Right lobe of liver (tissue), 4 donors: ENCODE data around the gene NF1.

Experiments used
- POLR2A ChIP-seq: fragments of 450-650 bp; IDR thresholded peaks from one replicate; pipeline ENCODE4 v1.6.1; 2017; ENCODE audit warnings: antibody characterized with exemption, mild to moderate bottlenecking
- TF ChIP-seq, protein P1 (sequence below), 4 donors: fragments of 200-600 bp in 3 of 4; fragments of 450-650 bp in 1 of 4; IDR thresholded peaks; one replicate each; pipeline versions ENCODE4 v1.5.1 to v1.8.0; 2016 to 2022; ENCODE audit warnings: antibody characterized with exemption in 4 of 4, mild to moderate bottlenecking in 2 of 4
- donor health status: DM: no; HTN: no; CAD: no.
- donor health status: DM: no; HTN: no; CAD: no.
- donor health status: DM: no; HTN: yes; CAD: no.

DNA sequence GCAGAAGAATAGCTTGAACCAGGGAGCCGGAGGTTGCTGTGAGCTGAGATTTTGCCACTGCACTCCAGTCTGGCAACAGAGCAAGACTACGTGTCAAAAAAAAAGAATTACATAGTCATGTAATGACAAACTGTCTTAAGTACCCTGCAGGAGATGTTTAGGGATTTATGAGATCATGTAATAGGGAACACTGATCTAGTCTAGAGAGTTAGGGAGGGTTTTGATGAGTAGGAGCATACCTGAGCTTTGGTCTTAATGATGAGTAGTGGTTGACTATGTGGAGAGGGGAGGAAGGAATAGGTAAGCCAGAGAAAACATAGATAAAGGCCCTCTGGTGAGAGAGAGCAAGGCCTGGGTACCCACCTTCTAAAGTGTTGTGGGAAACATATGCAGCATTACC lies 30.1 kb upstream of the NF1 start:
- TF ChIP-seq, protein P1, sequence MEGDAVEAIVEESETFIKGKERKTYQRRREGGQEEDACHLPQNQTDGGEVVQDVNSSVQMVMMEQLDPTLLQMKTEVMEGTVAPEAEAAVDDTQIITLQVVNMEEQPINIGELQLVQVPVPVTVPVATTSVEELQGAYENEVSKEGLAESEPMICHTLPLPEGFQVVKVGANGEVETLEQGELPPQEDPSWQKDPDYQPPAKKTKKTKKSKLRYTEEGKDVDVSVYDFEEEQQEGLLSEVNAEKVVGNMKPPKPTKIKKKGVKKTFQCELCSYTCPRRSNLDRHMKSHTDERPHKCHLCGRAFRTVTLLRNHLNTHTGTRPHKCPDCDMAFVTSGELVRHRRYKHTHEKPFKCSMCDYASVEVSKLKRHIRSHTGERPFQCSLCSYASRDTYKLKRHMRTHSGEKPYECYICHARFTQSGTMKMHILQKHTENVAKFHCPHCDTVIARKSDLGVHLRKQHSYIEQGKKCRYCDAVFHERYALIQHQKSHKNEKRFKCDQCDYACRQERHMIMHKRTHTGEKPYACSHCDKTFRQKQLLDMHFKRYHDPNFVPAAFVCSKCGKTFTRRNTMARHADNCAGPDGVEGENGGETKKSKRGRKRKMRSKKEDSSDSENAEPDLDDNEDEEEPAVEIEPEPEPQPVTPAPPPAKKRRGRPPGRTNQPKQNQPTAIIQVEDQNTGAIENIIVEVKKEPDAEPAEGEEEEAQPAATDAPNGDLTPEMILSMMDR (IDR thresholded peaks at IDR 0.05): no peak
- TF ChIP-seq POLR2A: no peak
